Activated CD8-positive, alpha-beta memory T cell treated with anti-CD3 and anti-CD28 coated beads, Interleukin-2, amount 10 ng/mL, durations not matched to agents 7 days and 5 days (primary cell): ENCODE measurements around the gene STK32C. TPM values are rescaled to one million over a fixed set of nuclear protein-coding genes. Genes with fewer than 3 reads are reported as not detected.
"Not testable (repeated sequence)": the region's sequence is repeated elsewhere in the genome, so short reads cannot be mapped to it uniquely, and the experiment has no call there.

Experiments
- ATAC-seq: fragments of 150-1000 bp; cut with Tn5 transposase; one replicate; pipeline ENCODE4 v1.10.0; 2021; ENCODE audit warnings: moderate library complexity
- CTCF ChIA-PET: fragments of 350-600 bp; sonication (Branson Sonifier 250); formaldehyde crosslinking; loops from one replicate; lab custom pipeline; 2021; ENCODE audit warnings: antibody characterized with exemption; lab: Charles Lee
- DNase-seq: peaks from one replicate; pipeline ENCODE4 v3.0.0-alpha.2; 2020
- H3K27ac Mint-ChIP-seq: one replicate; pipeline ENCODE4 v1.8.0; 2021; ENCODE audit warnings: mild to moderate bottlenecking, mixed read lengths
- H3K27me3 Mint-ChIP-seq: one replicate; pipeline ENCODE4 v1.8.0; 2021; ENCODE audit warnings: mixed read lengths
- H3K36me3 Mint-ChIP-seq: one replicate; pipeline ENCODE4 v1.8.0; 2021; ENCODE audit warnings: mild to moderate bottlenecking, mixed read lengths
- H3K4me1 Mint-ChIP-seq: one replicate; pipeline ENCODE4 v1.8.0; 2021; ENCODE audit warnings: mixed read lengths
- H3K4me3 Mint-ChIP-seq: one replicate; pipeline ENCODE4 v1.8.0; 2021; ENCODE audit warnings: mild to moderate bottlenecking, moderate library complexity, mixed read lengths
- H3K9me3 Mint-ChIP-seq: one replicate; pipeline ENCODE4 v1.8.0; 2022; ENCODE audit warnings: low read depth, mixed read lengths
- total RNA-seq, 2 experiments: library from RNA; stranded (reverse); gene quantifications; one replicate each; pipeline ENCODE4 v1.2.3, GENCODE V29; 2021

STK32C gene
- total RNA-seq, 2 experiments from 2014 or later: 11.6 to 15.9 TPM

DNA sequence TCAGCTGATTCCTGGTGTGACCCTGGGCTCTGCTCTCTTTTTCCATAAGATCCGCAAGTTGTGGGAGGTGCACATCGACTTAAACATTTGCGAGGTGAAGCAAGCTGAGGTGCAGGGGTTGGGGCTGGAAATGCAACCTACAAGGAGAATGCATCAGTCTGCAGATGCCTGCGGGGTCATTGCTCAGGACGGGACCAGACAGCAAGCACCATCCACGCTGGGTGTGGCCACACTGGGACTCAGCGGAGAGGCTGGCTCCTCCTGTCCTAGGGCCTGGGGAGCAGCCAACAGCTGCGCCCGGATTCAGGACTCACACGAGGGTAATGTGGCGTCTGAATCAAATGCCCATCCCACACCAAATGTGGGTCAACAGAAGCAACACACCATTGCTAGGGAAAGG is 33.8 kb downstream of the STK32C start:
- H3K36me3 Mint-ChIP-seq: no peaks in the 10 kb centered on the region
- peaks cover under 1% of the 10 kb centered on the region for H3K9me3 Mint-ChIP-seq
- CTCF ChIA-PET: no interaction called here
- H3K4me1 Mint-ChIP-seq: no peaks in the 10 kb centered on the region
- no peaks in the 10 kb centered on the region for H3K27me3 Mint-ChIP-seq
- DNase-seq: no peak
- H3K27ac Mint-ChIP-seq: no peak overlapping the region
- ATAC-seq: no peak
- H3K4me3 Mint-ChIP-seq: no peak overlapping the region

GRCh38 chr10:132273304-132273944 is 34.3 kb downstream of the STK32C start:
- Mint-ChIP-seq H3K4me1 (no peaks in the 10 kb centered on the region), H3K27ac (no peak overlapping the region), H3K36me3 (no peaks in the 10 kb centered on the region), H3K27me3 (no peaks in the 10 kb centered on the region), H3K9me3 (peaks cover 6% of the 10 kb centered on the region), H3K4me3 (no peak overlapping the region)
- DNase-seq (no peak), ATAC-seq (no peak)
- CTCF ChIA-PET: no interaction called here

DNA sequence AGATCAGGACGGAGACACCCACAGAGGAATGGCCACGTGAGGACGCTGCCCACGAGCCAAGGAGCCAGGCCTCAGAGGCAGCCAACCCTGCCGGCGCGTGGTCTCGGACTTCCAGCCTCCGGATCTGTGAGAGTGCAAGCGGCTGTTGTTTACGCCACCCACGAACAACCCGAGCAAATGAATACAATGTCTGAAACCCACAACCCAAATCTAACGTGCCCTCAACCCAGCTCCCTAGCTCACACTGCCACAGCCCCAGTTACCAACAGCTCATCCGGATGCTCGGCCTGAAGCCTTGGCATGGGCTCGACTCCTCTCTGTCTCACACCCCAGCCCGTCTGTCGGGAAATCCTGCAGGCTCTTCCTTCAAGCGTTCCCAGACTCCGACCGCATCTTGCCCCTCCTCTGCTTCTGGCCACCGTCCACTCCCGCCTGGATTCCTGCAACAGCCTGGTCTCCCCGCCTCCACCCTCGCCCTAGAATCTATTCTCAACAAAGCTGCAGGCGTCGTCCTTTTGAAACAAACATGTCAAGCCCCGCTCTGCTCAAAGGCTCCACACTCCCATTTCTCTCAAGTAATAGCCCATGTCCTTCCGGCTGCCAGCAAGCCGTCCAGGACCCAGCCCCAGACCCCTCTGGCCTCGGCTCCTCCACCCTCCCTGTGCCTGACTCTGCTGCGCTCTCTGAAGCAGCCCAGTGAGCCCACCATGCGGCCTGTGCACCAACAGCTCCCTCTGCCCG is 35.3 kb downstream of the STK32C start:
- CTCF ChIA-PET: no interaction called here
- no peak overlapping the region for H3K27ac Mint-ChIP-seq
- DNase-seq (no peak), ATAC-seq (no peak)
- no peaks in the 10 kb centered on the region for H3K4me1 Mint-ChIP-seq
- H3K36me3 Mint-ChIP-seq: no peaks in the 10 kb centered on the region
- H3K9me3 Mint-ChIP-seq: peaks cover 14% of the 10 kb centered on the region
- H3K4me3 Mint-ChIP-seq: no peak overlapping the region
- no peaks in the 10 kb centered on the region for H3K27me3 Mint-ChIP-seq

DNA sequence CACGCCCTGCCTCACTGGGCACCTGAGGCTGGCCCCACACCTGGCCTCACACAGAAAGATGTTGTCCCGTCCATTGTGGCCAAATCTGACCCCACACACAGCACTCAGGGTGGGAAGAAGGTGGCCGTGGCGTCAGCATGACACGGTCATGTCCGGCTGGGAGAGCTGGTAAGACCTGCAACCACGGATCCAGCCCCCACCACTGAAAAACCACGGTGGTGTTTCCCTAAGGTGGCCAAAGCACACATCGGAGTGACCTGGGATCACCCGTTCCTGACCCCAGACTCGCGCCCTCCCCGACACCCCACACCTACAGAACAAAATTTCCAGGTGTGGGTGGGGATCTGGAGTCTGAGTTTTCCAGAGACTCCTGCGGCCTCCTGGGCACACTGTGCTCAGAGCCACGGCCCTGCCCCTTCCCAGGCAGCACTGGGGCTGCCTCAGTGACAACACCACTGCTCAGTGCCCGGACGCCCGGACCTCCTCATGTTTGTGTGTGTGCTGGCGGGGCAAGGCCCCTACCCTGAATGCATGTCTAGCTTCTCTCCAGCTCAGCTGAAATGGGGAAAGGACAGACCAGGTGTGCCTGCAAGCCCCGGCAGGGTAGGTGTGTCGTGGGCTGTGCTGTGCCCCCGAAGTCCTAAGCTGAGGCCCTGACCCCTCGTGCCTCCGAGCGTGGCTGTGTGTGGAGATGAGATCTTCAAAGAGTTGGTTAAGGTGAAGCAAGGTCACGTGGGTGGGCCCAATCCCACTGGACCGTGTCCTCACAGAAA is 36.1 kb downstream of the STK32C start:
- CTCF ChIA-PET: no interaction called here

DNA sequence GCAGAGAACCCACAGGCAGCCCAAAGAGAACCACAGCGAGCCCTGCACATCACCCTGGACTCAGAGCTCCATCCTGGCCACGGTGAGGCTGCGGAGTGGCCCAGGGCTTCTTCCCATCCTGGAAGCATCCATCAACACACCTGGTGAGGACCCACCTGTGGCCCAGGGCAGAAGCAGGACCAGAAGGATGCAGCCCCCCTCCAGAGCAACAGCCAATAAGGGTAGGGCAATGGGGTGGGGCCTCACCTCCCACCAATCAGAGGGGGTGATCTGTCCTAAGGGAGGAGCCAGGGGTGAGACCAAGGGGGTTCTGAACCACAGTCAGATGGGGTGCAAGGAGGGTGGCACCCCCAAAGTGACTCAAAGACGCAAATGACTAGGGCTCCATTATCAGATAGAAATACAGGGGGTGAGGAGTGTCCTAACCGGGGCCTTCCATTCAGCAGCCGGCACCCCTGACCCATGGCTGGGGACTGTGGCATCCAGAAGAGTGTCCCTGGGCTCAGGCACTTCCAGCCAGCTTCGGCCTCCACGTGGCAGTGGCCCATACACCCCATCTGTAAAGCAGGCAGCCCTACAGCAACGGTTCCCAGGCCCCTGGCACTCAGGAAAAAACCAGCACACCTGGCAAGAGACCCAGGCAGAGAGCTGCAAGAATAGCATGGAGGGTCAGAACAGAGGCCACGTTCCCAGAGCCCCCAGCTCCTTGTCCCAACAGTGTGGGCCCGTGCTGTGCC is 36.9 kb downstream of the STK32C start:
- CTCF ChIA-PET: no interaction called here

More for the DNA sequence above, 36.1 kb downstream of the STK32C start:
- DNase-seq: no peak
- H3K4me1 Mint-ChIP-seq: no peaks in the 10 kb centered on the region
- ATAC-seq: no peak
- H3K36me3 Mint-ChIP-seq: no peaks in the 10 kb centered on the region
- H3K4me3 Mint-ChIP-seq: no peak overlapping the region
- H3K27me3 Mint-ChIP-seq: no peaks in the 10 kb centered on the region
- peaks cover 16% of the 10 kb centered on the region for H3K9me3 Mint-ChIP-seq
- H3K27ac Mint-ChIP-seq: no peak overlapping the region

DNA sequence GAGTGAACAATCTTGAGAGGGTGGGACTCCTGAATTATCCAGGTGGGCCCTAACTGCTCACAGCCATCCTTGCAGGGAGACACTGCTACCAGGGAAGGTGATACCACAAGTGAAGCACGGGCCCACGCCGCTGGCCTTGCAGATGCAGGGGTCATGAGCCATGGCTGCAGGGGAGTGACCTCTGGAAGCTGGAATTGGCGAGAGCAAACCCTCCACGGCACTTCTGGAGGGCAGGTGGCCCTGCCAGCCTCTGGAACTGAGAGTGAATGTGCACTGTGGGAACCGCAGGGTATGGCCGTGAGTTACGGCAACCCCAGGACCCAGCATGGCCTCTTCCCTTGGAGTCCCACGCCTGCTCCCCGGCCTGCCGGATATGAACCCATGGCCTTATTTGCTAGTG is 37.5 kb downstream of the STK32C start:
- Mint-ChIP-seq H3K27me3 (no peaks in the 10 kb centered on the region), H3K27ac (no peak overlapping the region), H3K4me1 (no peaks in the 10 kb centered on the region), H3K9me3 (peaks cover 16% of the 10 kb centered on the region), H3K36me3 (no peaks in the 10 kb centered on the region), H3K4me3 (no peak overlapping the region)
- DNase-seq (no peak), ATAC-seq (no peak)
- CTCF ChIA-PET: no interaction called here

More for the DNA sequence above, 36.9 kb downstream of the STK32C start:
- DNase-seq: no peak
- Mint-ChIP-seq H3K9me3 (peaks cover 16% of the 10 kb centered on the region), H3K36me3 (no peaks in the 10 kb centered on the region), H3K4me3 (no peak overlapping the region), H3K27me3 (no peaks in the 10 kb centered on the region), H3K27ac (no peak overlapping the region), H3K4me1 (no peaks in the 10 kb centered on the region)
- ATAC-seq: no peak

GRCh38 chr10:132269266-132270230 is 38.2 kb downstream of the STK32C start:
- no peak for DNase-seq
- Mint-ChIP-seq H3K27ac (no peak overlapping the region), H3K9me3 (peaks cover 16% of the 10 kb centered on the region), H3K36me3 (no peaks in the 10 kb centered on the region), H3K4me1 (no peaks in the 10 kb centered on the region), H3K4me3 (no peak overlapping the region), H3K27me3 (no peaks in the 10 kb centered on the region)
- ATAC-seq: no peak
- CTCF ChIA-PET: no interaction called here

GRCh38 chr10:132267916-132268315 is 39.8 kb downstream of the STK32C start:
- DNase-seq, H3K4me3 Mint-ChIP-seq, H3K4me1 Mint-ChIP-seq, ATAC-seq, CTCF ChIA-PET, H3K36me3 Mint-ChIP-seq, H3K27ac Mint-ChIP-seq, H3K27me3 Mint-ChIP-seq: not testable (repeated sequence)
- H3K9me3 Mint-ChIP-seq: peaks cover 16% of the 10 kb centered on the region

GRCh38 chr10:132266594-132267161 is 41.1 kb downstream of the STK32C start:
- CTCF ChIA-PET: no interaction called here
- Mint-ChIP-seq H3K4me1 (no peaks in the 10 kb centered on the region), H3K27me3 (peaks cover 7% of the 10 kb centered on the region), H3K36me3 (no peaks in the 10 kb centered on the region), H3K27ac (no peak overlapping the region), H3K9me3 (peaks cover 16% of the 10 kb centered on the region), H3K4me3 (no peak overlapping the region)
- DNase-seq (no peak), ATAC-seq (no peak)

- DNase-seq (no peak), ATAC-seq (no peak)
- H3K4me1 Mint-ChIP-seq: no peaks in the 10 kb centered on the region
- H3K27me3 Mint-ChIP-seq: peaks cover 7% of the 10 kb centered on the region
- CTCF ChIA-PET: no interaction called here
- H3K27ac Mint-ChIP-seq: no peak overlapping the region
- no peaks in the 10 kb centered on the region for H3K36me3 Mint-ChIP-seq
- peaks cover 16% of the 10 kb centered on the region for H3K9me3 Mint-ChIP-seq
- H3K4me3 Mint-ChIP-seq: no peak overlapping the region
Observed at GRCh38 chr10:132265890-132266496, 41.8 kb downstream of the STK32C start.

DNA sequence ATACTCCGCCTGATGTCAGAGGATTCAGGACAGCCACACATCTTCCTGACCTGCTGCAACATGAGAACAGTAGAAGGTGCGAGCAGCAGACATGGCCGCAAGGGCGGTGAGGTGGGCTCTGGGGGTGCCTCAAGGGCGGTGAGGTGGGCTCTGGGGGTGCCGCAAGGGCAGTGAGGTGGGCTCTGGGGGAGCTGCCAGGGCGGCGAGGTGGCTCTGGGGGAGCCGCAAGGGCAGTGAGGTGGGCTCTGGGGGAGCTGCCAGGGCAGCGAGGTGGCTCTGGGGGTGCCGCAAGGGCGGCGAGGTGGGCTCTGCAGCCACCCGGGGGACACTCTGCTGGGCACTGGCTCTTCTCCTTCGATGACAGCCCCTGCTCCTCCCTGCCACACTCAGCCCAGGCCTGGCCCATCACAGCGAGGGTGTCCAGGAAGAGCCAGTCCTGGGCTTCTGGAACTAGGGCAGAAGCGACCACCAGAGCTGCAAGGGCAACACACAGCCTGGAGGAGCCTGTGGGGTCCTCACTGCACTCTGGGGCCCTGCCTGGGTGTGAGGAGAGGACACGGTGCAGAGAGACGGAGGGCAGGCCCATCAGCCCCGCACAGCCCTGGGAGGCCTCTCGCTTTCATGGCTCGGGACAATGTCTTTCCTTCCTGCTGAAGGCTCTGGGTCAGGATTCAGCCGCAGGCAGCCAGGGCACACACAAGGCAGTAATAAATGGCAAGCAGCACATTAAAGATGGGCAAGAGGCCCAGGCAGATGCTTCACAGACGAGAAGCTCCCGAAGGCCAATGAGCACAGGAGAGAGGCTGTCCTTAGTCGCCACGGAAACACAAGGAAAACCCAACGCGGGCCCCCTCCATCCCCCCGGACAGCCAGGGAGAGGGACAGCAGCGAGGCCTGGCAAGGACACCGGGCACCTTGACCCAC is 42.5 kb downstream of the STK32C start:
- no peak overlapping the region for H3K4me3 Mint-ChIP-seq
- DNase-seq (no peak), ATAC-seq (no peak)
- H3K4me1 Mint-ChIP-seq: no peaks in the 10 kb centered on the region
- peaks cover 16% of the 10 kb centered on the region for H3K9me3 Mint-ChIP-seq
- CTCF ChIA-PET: no interaction called here
- H3K36me3 Mint-ChIP-seq: no peaks in the 10 kb centered on the region
- H3K27me3 Mint-ChIP-seq: peaks cover 7% of the 10 kb centered on the region
- H3K27ac Mint-ChIP-seq: no peak overlapping the region
